KMS-11 (cell line): ENCODE results near the gene SORCS1.

Experiments
- H2AFZ ChIP-seq: fragments of 200-600 bp; sonication (generic); 2 replicates; pipeline ENCODE4 v1.6.1; 2016; ENCODE audit warnings: antibody characterized with exemption, mixed run types, low read depth
- H3K27ac ChIP-seq: fragments of 200-600 bp; sonication (generic); 2 replicates; pipeline ENCODE4 v1.6.1; 2016; ENCODE audit warnings: mild to moderate bottlenecking, mixed run types
- H3K27me3 ChIP-seq: fragments of 200-600 bp; sonication (generic); 2 replicates; pipeline ENCODE4 v1.6.1; 2017; ENCODE audit warnings: mild to moderate bottlenecking, low read depth, mixed run types, moderate library complexity; ENCODE audit not compliant: insufficient read depth
- H3K36me3 ChIP-seq: fragments of 200-600 bp; sonication (generic); 2 replicates; pipeline ENCODE4 v1.6.1; 2017; ENCODE audit warnings: mild to moderate bottlenecking, mixed run types; ENCODE audit not compliant: insufficient read depth
- H3K4me1 ChIP-seq: fragments of 200-600 bp; sonication (generic); 2 replicates; pipeline ENCODE4 v1.6.1; 2016; ENCODE audit warnings: mild to moderate bottlenecking, low read depth, mixed run types; ENCODE audit not compliant: poor library complexity, severe bottlenecking
- H3K4me2 ChIP-seq: fragments of 200-600 bp; sonication (generic); 2 replicates; pipeline ENCODE4 v1.7.0; 2016; ENCODE audit warnings: mild to moderate bottlenecking, mixed run types
- H3K4me3 ChIP-seq: fragments of 200-600 bp; sonication (generic); IDR thresholded peaks from 2 replicates; pipeline ENCODE4 v1.6.1; 2017; ENCODE audit warnings: low read depth, low read length, mixed read lengths; ENCODE audit not compliant: insufficient read depth
- H3K79me2 ChIP-seq: fragments of 200-600 bp; sonication (generic); 2 replicates; pipeline ENCODE4 v1.6.1; 2016; ENCODE audit warnings: low read depth, mixed run types; ENCODE audit not compliant: insufficient read depth
- H3K9ac ChIP-seq: fragments of 200-600 bp; sonication (generic); 2 replicates; pipeline ENCODE4 v1.6.1; 2016; ENCODE audit warnings: mild to moderate bottlenecking, mixed run types
- H4K20me1 ChIP-seq: fragments of 200-600 bp; sonication (generic); 2 replicates; pipeline ENCODE4 v1.6.1; 2016; ENCODE audit warnings: mild to moderate bottlenecking, mixed run types; ENCODE audit not compliant: insufficient read depth
- CTCF ChIP-seq: fragments of 200-600 bp; sonication (generic); conservative IDR thresholded peaks from 2 replicates; pipeline ENCODE4 v1.6.1; 2017; ENCODE audit warnings: low read depth, mild to moderate bottlenecking, antibody characterized with exemption, low read length, moderate library complexity, mixed read lengths

The SORCS1 gene

GRCh38 chr10:107072786-107073185 lies 91.7 kb downstream of the SORCS1 start:
- Histone ChIP-seq H3K27me3 (no peaks in the 10 kb centered on the region), H3K36me3 (no peaks in the 10 kb centered on the region), H4K20me1 (no peaks in the 10 kb centered on the region), H3K9ac (no peak overlapping the region), H3K4me3 (no peak overlapping the region), H3K79me2 (no peaks in the 10 kb centered on the region), H2AFZ (no peak overlapping the region), H3K27ac (no peak overlapping the region), H3K4me1 (no peaks in the 10 kb centered on the region), H3K4me2 (no peak overlapping the region)
- TF ChIP-seq CTCF, result no peak

- no peak overlapping the region for H3K27ac ChIP-seq
- no peak overlapping the region for H2AFZ ChIP-seq
- H3K4me1 ChIP-seq, result no peaks in the 10 kb centered on the region
- TF ChIP-seq CTCF, result no peak
- H3K79me2 ChIP-seq, result no peaks in the 10 kb centered on the region
- no peak overlapping the region for H3K4me2 ChIP-seq
- H4K20me1 ChIP-seq, result no peaks in the 10 kb centered on the region
- H3K4me3 ChIP-seq, result no peak overlapping the region
- no peak overlapping the region for H3K9ac ChIP-seq
- no peaks in the 10 kb centered on the region for H3K27me3 ChIP-seq
- H3K36me3 ChIP-seq, result no peaks in the 10 kb centered on the region
Observed at GRCh38 chr10:107072028-107072427, 92.5 kb downstream of the SORCS1 start.

GRCh38 chr10:107071301-107071700 lies 93.2 kb downstream of the SORCS1 start:
- Histone ChIP-seq H3K27me3 (no peaks in the 10 kb centered on the region), H3K4me3 (no peak overlapping the region), H3K27ac (no peak overlapping the region), H3K4me2 (no peak overlapping the region), H3K4me1 (no peaks in the 10 kb centered on the region), H3K36me3 (no peaks in the 10 kb centered on the region), H4K20me1 (no peaks in the 10 kb centered on the region), H3K79me2 (no peaks in the 10 kb centered on the region), H3K9ac (no peak overlapping the region), H2AFZ (no peak overlapping the region)
- no peak for TF ChIP-seq CTCF

DNA sequence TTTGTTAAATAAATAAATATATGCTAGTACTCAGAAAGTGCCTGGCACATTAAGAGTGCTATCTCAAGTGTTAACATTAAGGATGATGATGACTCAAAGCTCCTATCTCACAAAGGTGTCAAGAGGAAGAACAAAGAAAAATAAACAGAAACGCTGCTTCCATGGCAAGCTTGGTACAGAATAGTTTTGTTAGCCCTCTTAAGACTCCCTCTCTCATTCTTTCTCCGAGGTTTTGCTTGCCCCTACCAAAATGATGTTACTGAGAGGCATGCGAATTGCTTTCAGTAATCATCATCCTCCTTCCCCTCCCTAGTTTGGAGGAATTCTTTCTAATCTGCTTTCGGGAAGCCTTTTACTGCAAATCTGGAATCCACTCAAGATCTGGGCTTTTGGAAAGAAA lies 96.7 kb downstream of the SORCS1 start:
- no peaks in the 10 kb centered on the region for H3K27me3 ChIP-seq
- no peak overlapping the region for H3K4me2 ChIP-seq
- no peak overlapping the region for H3K27ac ChIP-seq
- TF ChIP-seq CTCF, result no peak
- H2AFZ ChIP-seq, result no peak overlapping the region
- H3K36me3 ChIP-seq, result no peaks in the 10 kb centered on the region
- no peaks in the 10 kb centered on the region for H3K79me2 ChIP-seq
- H3K4me1 ChIP-seq, result no peaks in the 10 kb centered on the region
- no peak overlapping the region for H3K4me3 ChIP-seq
- no peak overlapping the region for H3K9ac ChIP-seq
- no peaks in the 10 kb centered on the region for H4K20me1 ChIP-seq

- H3K27ac ChIP-seq, result no peak overlapping the region
- H3K4me2 ChIP-seq, result no peak overlapping the region
- no peaks in the 10 kb centered on the region for H3K36me3 ChIP-seq
- H3K9ac ChIP-seq, result no peak overlapping the region
- H3K79me2 ChIP-seq, result no peaks in the 10 kb centered on the region
- no peak overlapping the region for H2AFZ ChIP-seq
- no peaks in the 10 kb centered on the region for H4K20me1 ChIP-seq
- H3K4me1 ChIP-seq, result no peaks in the 10 kb centered on the region
- no peak overlapping the region for H3K4me3 ChIP-seq
- H3K27me3 ChIP-seq, result no peaks in the 10 kb centered on the region
- no peak for TF ChIP-seq CTCF
Observed at GRCh38 chr10:107064075-107064474, 100.4 kb downstream of the SORCS1 start.
